CD4-positive, alpha-beta T cell treated with Interleukin-4 for 4 hours (primary cell): ENCODE data around the gene UGDH.
"Not testable (repeated sequence)": the region's sequence is repeated elsewhere in the genome, so short reads cannot be mapped to it uniquely, and the experiment has no call there.

Source experiments
- DNase-seq: peaks from one replicate; pipeline ENCODE4 v3.0.0-alpha.2; 2020

UGDH gene

GRCh38 chr4:39528061-39528465 is 824 bp upstream of the UGDH start:
- DNase-seq: no peak

GRCh38 chr4:39526765-39527295 is 409 bp downstream of the UGDH start:
- no peak for DNase-seq

GRCh38 chr4:39525822-39526690 is 1.2 kb downstream of the UGDH start:
- DNase-seq: no peak

- DNase-seq: no peak
Observed at GRCh38 chr4:39524161-39524957, 2.9 kb downstream of the UGDH start.

GRCh38 chr4:39522068-39522467 is 5.2 kb downstream of the UGDH start:
- no peak for DNase-seq

- DNase-seq: no peak
Observed at GRCh38 chr4:39521253-39521919, 5.9 kb downstream of the UGDH start.

GRCh38 chr4:39518484-39518883 is 8.8 kb downstream of the UGDH start:
- DNase-seq: no peak

- no peak for DNase-seq
Observed at GRCh38 chr4:39516407-39516966, 10.8 kb downstream of the UGDH start.

- DNase-seq: not testable (repeated sequence)
Observed at GRCh38 chr4:39515669-39516401, 11.4 kb downstream of the UGDH start.

GRCh38 chr4:39514888-39515401 is 12.3 kb downstream of the UGDH start:
- no peak for DNase-seq

GRCh38 chr4:39514266-39514665 is 13.0 kb downstream of the UGDH start:
- DNase-seq: not testable (repeated sequence)

- DNase-seq: no peak
Observed at GRCh38 chr4:39510348-39510929, 16.8 kb downstream of the UGDH start.

- no peak for DNase-seq
Observed at GRCh38 chr4:39505581-39505980, 21.7 kb downstream of the UGDH start.

- DNase-seq: no peak
Observed at GRCh38 chr4:39504538-39504937, 22.7 kb downstream of the UGDH start.

GRCh38 chr4:39502664-39503035 is 24.6 kb downstream of the UGDH start:
- DNase-seq: not testable (repeated sequence)

GRCh38 chr4:39502019-39502663 is 25.1 kb downstream of the UGDH start:
- DNase-seq: no peak

GRCh38 chr4:39498727-39499020 is 28.6 kb downstream of the UGDH start:
- no peak for DNase-seq

- no peak for DNase-seq
Observed at GRCh38 chr4:39497909-39498726, 29.1 kb downstream of the UGDH start.

GRCh38 chr4:39495446-39496213 is 31.6 kb downstream of the UGDH start:
- no peak for DNase-seq

- no peak for DNase-seq
Observed at GRCh38 chr4:39494354-39494753, 32.9 kb downstream of the UGDH start.
